Mammary epithelial cell (primary cell): Measurements from ENCODE around the gene GTPBP4.

Source experiments
- CTCF ChIP-seq, 2 donors: IDR thresholded peaks in 1 of 2; conservative IDR thresholded peaks in 1 of 2; 2 replicates each; pipeline ENCODE4 v1.5.1; 2011 to 2012; ENCODE audit warnings: inconsistent platforms in 2 of 2, low read length in 2 of 2, mild to moderate bottlenecking in 2 of 2, control low read depth in 1 of 2, low read depth in 1 of 2; ENCODE audit not compliant: insufficient read depth in 1 of 2; ENCODE audit errors: extremely low read depth in 1 of 2
- EZH2 ChIP-seq: IDR thresholded peaks from 2 replicates; pipeline ENCODE4 v1.6.1; 2012; ENCODE audit warnings: low read length, inconsistent platforms, borderline replicate concordance

DNA sequence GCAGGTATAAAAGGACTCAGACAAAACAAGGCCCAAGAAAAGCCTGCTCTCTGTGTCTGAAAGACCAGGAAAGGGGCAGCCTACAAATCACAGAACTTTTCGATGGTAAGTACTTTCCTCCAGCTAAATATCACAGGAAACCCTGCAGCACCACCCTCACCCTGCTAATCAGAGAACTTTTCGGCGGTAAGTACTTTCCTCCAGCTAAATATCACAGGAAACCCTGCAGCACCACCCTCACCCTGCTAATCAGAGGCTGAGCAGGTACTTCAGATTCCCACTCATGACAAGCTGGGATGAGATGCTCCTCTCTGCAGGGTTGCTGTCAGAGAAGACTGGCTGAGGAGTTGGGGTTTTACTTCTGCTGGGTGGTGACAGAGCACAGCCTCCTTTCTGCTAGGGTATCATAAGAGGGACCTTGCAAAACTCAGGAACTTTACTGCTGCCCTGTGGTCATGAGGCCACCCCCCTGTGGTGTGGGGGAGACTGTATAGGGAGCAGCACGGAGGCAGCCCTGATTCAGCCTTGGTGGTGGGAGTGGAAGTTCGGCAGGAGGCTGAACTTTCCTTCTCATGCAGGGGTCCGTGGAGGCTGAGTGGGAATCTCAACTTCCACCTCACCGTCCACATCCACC, 75.1 kb downstream of the GTPBP4 start:
- no peak for TF ChIP-seq CTCF (conservative IDR thresholded peaks at IDR 0.05 in 1 of 2, IDR thresholded peaks at IDR 0.05 in 1 of 2; ENCODE audit: extremely low read depth in 1 of 2, insufficient read depth in 1 of 2, low read depth in 1 of 2, low read length in 2 of 2)
- TF ChIP-seq EZH2: no peak
